ENCODE data around the gene DOC2B.
"Not testable (repeated sequence)": the region's sequence is repeated elsewhere in the genome, so short reads cannot be mapped to it uniquely, and the experiment has no call there.

- TF ChIP-seq FOXK2 (IDR thresholded peaks at IDR 0.05); ZNF384 (IDR thresholded peaks at IDR 0.05); CTBP1 (IDR thresholded peaks at IDR 0.05; ENCODE audit: borderline replicate concordance); BHLHE40 (IDR thresholded peaks at IDR 0.05; ENCODE audit: borderline replicate concordance); NFRKB (IDR thresholded peaks at IDR 0.05); FOXM1 (IDR thresholded peaks at IDR 0.05; ENCODE audit: borderline replicate concordance); L3MBTL2 (conservative IDR thresholded peaks at IDR 0.05); ARNT (IDR thresholded peaks at IDR 0.05); SP1 (IDR thresholded peaks at IDR 0.05); TARDBP (IDR thresholded peaks at IDR 0.05); HDGF (IDR thresholded peaks at IDR 0.05; ENCODE audit: borderline replicate concordance): not testable (repeated sequence)
These were observed 34.4 kb upstream of the DOC2B start for GRCh38 chr17:215563-216478.
